ENCODE measurements around the gene PPP2R3C.
"Not testable (repeated sequence)": the region's sequence is repeated elsewhere in the genome, so short reads cannot be mapped to it uniquely, and the experiment has no call there.

Gene PPP2R3C

DNA sequence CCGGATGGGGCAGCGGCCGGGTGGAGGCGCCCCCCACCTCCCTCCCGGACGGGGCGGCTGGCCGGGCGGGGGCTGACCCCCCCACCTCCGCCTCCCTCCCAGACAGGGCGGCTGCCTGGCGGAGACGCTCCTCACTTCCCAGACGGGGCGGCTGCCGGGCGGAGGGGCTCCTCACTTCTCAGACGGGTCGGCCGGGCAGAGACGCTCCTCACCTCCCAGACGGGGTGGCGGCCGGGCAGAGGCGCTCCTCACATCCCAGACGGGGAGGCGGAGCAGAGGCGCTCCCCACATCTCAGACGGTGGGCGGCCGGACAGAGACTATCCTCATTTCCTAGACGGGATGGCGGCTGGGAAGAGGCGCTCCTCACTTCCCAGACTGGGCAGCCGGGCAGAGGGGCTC, 30.7 kb upstream of the PPP2R3C start:
- not testable (repeated sequence) for H3K23ac ChIP-seq (ENCODE audit: low read length); H3K79me1 ChIP-seq (ENCODE audit: low read length); H2BK5ac ChIP-seq (ENCODE audit: low read length); H2BK120ac ChIP-seq (ENCODE audit: low read depth, low read length); H2BK15ac ChIP-seq (replicated peaks; ENCODE audit: low read depth); H3K36me3 ChIP-seq (ENCODE audit: control insufficient read depth, insufficient read depth, low read length); H3K4me2 ChIP-seq (ENCODE audit: low read length); H3K27me3 ChIP-seq (ENCODE audit: insufficient read depth, low read length, poor library complexity); H3K4me1 ChIP-seq (ENCODE audit: control insufficient read depth, low read depth, low read length); H3K27ac ChIP-seq (ENCODE audit: low read depth, low read length); H3K9ac ChIP-seq (ENCODE audit: low read length); H4K8ac ChIP-seq (ENCODE audit: low read depth, low read length); H3K79me2 ChIP-seq (ENCODE audit: control insufficient read depth, insufficient read depth, low read length); H3K56ac ChIP-seq (ENCODE audit: low read length); H3K4me3 ChIP-seq (ENCODE audit: low read length); DNase-seq; H3K18ac ChIP-seq (ENCODE audit: low read length); H3K4ac ChIP-seq (ENCODE audit: low read depth, low read length); H2AK5ac ChIP-seq (ENCODE audit: low read length); H4K5ac ChIP-seq (ENCODE audit: low read length)
- no CpG with 5 or more reads among the region's 35 CpGs for WGBS (ENCODE audit: extremely low coverage, insufficient coverage, low lambda C conversion rate)

DNA sequence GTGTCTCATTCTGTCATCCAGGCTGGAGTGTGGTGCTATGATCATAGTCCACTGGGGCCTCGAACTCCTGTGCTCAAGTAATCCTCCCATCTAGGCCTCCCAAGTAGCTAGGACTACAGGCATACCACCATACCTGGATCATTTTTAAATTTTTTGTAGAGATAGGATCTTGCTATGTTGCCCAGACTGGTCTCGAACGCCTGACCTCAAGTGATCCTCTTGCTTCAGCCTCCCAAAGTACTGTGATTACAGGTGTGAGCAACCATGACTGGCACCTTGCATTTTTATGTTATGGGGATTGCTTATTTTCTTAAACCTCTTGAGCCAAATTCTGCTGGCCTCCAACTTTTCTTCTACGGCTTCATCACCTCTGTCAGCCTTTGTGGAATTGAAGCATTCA, 27.4 kb upstream of the PPP2R3C start:
- DNase-seq = no peak
- no peak overlapping the region for H3K56ac ChIP-seq (ENCODE audit: low read length)
- H3K4ac ChIP-seq (ENCODE audit: low read depth, low read length) = no peak overlapping the region
- H4K8ac ChIP-seq (ENCODE audit: low read depth, low read length) = no peak overlapping the region
- H2BK120ac ChIP-seq (ENCODE audit: low read depth, low read length) = no peak overlapping the region
- H4K5ac ChIP-seq (ENCODE audit: low read length) = no peak overlapping the region
- H3K4me3 ChIP-seq (ENCODE audit: low read length) = no peak overlapping the region
- no peaks in the 10 kb centered on the region for H3K79me2 ChIP-seq (ENCODE audit: control insufficient read depth, insufficient read depth, low read length)
- H3K18ac ChIP-seq (ENCODE audit: low read length) = no peak overlapping the region
- WGBS (ENCODE audit: extremely low coverage, insufficient coverage, low lambda C conversion rate) = no CpG with 5 or more reads among the region's 4 CpGs
- no peak overlapping the region for H3K4me2 ChIP-seq (ENCODE audit: low read length)
- no peak overlapping the region for H3K23ac ChIP-seq (ENCODE audit: low read length)
- H3K27me3 ChIP-seq (ENCODE audit: insufficient read depth, low read length, poor library complexity) = no peaks in the 10 kb centered on the region
- H3K9ac ChIP-seq (ENCODE audit: low read length) = no peak overlapping the region
- no peaks in the 10 kb centered on the region for H3K36me3 ChIP-seq (ENCODE audit: control insufficient read depth, insufficient read depth, low read length)
- H2AK5ac ChIP-seq (ENCODE audit: low read length) = no peak overlapping the region
- no peak overlapping the region for H2BK5ac ChIP-seq (ENCODE audit: low read length)
- H3K79me1 ChIP-seq (ENCODE audit: low read length) = no peaks in the 10 kb centered on the region
- H3K27ac ChIP-seq (ENCODE audit: low read depth, low read length) = no peak overlapping the region
- H3K4me1 ChIP-seq (ENCODE audit: control insufficient read depth, low read depth, low read length) = no peaks in the 10 kb centered on the region
- no peak overlapping the region for H2BK15ac ChIP-seq (replicated peaks; ENCODE audit: low read depth)

DNA sequence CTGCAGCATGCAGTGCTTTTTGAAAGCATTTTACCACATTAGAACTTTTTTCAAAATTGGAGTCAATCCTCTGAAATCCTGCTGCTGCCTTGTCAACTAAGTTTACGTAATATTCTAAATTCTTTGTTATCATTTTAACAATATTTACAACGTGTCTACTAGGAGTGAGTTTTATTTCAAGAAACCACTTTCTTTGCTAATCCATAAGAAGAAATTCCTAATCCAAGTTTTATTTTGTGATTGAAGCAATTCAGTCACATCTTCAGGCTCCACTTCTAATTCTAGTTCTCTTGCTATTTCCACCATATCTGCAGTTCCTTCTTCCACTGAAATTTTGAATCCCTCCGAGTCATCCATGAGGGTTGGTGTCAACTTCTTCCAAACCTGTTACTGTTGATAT, 25.9 kb upstream of the PPP2R3C start:
- no peak overlapping the region for H3K9ac ChIP-seq (ENCODE audit: low read length)

DNA sequence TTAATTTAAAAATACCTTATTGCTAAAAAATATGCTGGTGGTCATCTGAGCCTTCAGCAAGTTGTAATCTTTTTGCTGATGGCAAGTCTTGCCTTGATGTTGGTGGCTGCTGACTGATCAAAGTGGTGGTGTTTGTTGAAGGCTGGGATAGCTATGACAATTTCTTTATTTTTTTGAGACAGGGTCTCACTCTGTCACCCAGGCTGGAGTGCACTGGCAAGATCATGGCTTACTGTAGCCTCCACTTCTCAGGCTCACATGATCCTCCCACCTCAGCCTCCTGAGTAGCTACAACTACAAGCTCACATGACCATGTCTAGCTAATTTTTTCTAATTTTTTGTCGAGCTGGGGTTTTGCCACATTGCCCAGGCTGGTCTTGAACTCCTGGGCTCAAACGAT, 25.4 kb upstream of the PPP2R3C start:
- H3K4ac ChIP-seq (ENCODE audit: low read depth, low read length) = no peak overlapping the region
- no peaks in the 10 kb centered on the region for H3K79me1 ChIP-seq (ENCODE audit: low read length)
- no peak overlapping the region for H2BK15ac ChIP-seq (replicated peaks; ENCODE audit: low read depth)
- no CpG with 5 or more reads among the region's 2 CpGs for WGBS (ENCODE audit: extremely low coverage, insufficient coverage, low lambda C conversion rate)
- DNase-seq = no peak
- no peak overlapping the region for H3K4me3 ChIP-seq (ENCODE audit: low read length)
- no peak overlapping the region for H4K8ac ChIP-seq (ENCODE audit: low read depth, low read length)
- H3K56ac ChIP-seq (ENCODE audit: low read length) = no peak overlapping the region
- H2BK120ac ChIP-seq (ENCODE audit: low read depth, low read length) = no peak overlapping the region
- H3K18ac ChIP-seq (ENCODE audit: low read length) = no peak overlapping the region
- H2BK5ac ChIP-seq (ENCODE audit: low read length) = no peak overlapping the region
- no peaks in the 10 kb centered on the region for H3K27me3 ChIP-seq (ENCODE audit: insufficient read depth, low read length, poor library complexity)
- H3K4me1 ChIP-seq (ENCODE audit: control insufficient read depth, low read depth, low read length) = no peaks in the 10 kb centered on the region
- H2AK5ac ChIP-seq (ENCODE audit: low read length) = no peak overlapping the region
- H3K9ac ChIP-seq (ENCODE audit: low read length) = no peak overlapping the region
- no peak overlapping the region for H4K5ac ChIP-seq (ENCODE audit: low read length)
- no peaks in the 10 kb centered on the region for H3K79me2 ChIP-seq (ENCODE audit: control insufficient read depth, insufficient read depth, low read length)
- no peak overlapping the region for H3K27ac ChIP-seq (ENCODE audit: low read depth, low read length)
- H3K23ac ChIP-seq (ENCODE audit: low read length) = no peak overlapping the region
- H3K36me3 ChIP-seq (ENCODE audit: control insufficient read depth, insufficient read depth, low read length) = no peaks in the 10 kb centered on the region
- H3K4me2 ChIP-seq (ENCODE audit: low read length) = no peak overlapping the region

More for the DNA sequence above, 25.9 kb upstream of the PPP2R3C start:
- H4K5ac ChIP-seq (ENCODE audit: low read length) = no peak overlapping the region
- no peak overlapping the region for H2BK5ac ChIP-seq (ENCODE audit: low read length)
- no peak overlapping the region for H3K4me2 ChIP-seq (ENCODE audit: low read length)
- no peak overlapping the region for H3K27ac ChIP-seq (ENCODE audit: low read depth, low read length)
- H3K18ac ChIP-seq (ENCODE audit: low read length) = no peak overlapping the region
- no peaks in the 10 kb centered on the region for H3K79me1 ChIP-seq (ENCODE audit: low read length)
- no peaks in the 10 kb centered on the region for H3K36me3 ChIP-seq (ENCODE audit: control insufficient read depth, insufficient read depth, low read length)
- no peaks in the 10 kb centered on the region for H3K79me2 ChIP-seq (ENCODE audit: control insufficient read depth, insufficient read depth, low read length)
- H2AK5ac ChIP-seq (ENCODE audit: low read length) = no peak overlapping the region
- no peak overlapping the region for H3K56ac ChIP-seq (ENCODE audit: low read length)
- H3K4ac ChIP-seq (ENCODE audit: low read depth, low read length) = no peak overlapping the region
- no peaks in the 10 kb centered on the region for H3K4me1 ChIP-seq (ENCODE audit: control insufficient read depth, low read depth, low read length)
- no peak overlapping the region for H2BK120ac ChIP-seq (ENCODE audit: low read depth, low read length)
- no CpG with 5 or more reads among the region's 3 CpGs for WGBS (ENCODE audit: extremely low coverage, insufficient coverage, low lambda C conversion rate)
- no peak overlapping the region for H4K8ac ChIP-seq (ENCODE audit: low read depth, low read length)
- H2BK15ac ChIP-seq (replicated peaks; ENCODE audit: low read depth) = no peak overlapping the region
- no peak for DNase-seq
- no peak overlapping the region for H3K4me3 ChIP-seq (ENCODE audit: low read length)
- no peak overlapping the region for H3K23ac ChIP-seq (ENCODE audit: low read length)
- H3K27me3 ChIP-seq (ENCODE audit: insufficient read depth, low read length, poor library complexity) = no peaks in the 10 kb centered on the region

DNA sequence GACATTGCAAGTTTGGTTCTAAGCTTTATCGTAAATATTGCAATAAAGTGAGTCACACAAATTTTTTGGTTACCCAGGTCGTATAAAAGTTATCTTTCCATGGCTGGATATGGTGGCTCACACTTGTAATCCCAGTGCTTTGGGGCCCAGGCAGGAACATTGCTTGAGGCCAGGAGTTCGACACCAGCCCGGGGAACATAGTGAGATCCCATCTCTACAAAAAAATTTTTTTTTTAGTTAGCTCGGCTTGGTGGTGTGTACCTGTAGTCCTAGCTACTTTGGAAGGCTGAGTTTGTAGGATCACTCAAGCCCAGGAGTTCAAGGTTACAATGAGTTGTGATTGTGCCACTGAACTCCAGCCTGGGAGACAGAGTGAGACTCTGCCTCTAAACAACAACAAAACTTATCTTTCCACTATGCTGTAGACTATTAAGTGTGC, 24.9 kb upstream of the PPP2R3C start:
- no peak overlapping the region for H3K18ac ChIP-seq (ENCODE audit: low read length)
- no peak overlapping the region for H3K4me2 ChIP-seq (ENCODE audit: low read length)
- H3K27ac ChIP-seq (ENCODE audit: low read depth, low read length) = no peak overlapping the region
- no peak overlapping the region for H2AK5ac ChIP-seq (ENCODE audit: low read length)
- no peaks in the 10 kb centered on the region for H3K79me2 ChIP-seq (ENCODE audit: control insufficient read depth, insufficient read depth, low read length)
- no peak overlapping the region for H3K4me3 ChIP-seq (ENCODE audit: low read length)
- H3K4me1 ChIP-seq (ENCODE audit: control insufficient read depth, low read depth, low read length) = no peaks in the 10 kb centered on the region
- H3K9ac ChIP-seq (ENCODE audit: low read length) = no peak overlapping the region
- H3K36me3 ChIP-seq (ENCODE audit: control insufficient read depth, insufficient read depth, low read length) = no peaks in the 10 kb centered on the region
- H3K23ac ChIP-seq (ENCODE audit: low read length) = no peak overlapping the region
- no peak overlapping the region for H4K8ac ChIP-seq (ENCODE audit: low read depth, low read length)
- H3K56ac ChIP-seq (ENCODE audit: low read length) = no peak overlapping the region
- H2BK15ac ChIP-seq (replicated peaks; ENCODE audit: low read depth) = no peak overlapping the region
- no peaks in the 10 kb centered on the region for H3K79me1 ChIP-seq (ENCODE audit: low read length)
- no peaks in the 10 kb centered on the region for H3K27me3 ChIP-seq (ENCODE audit: insufficient read depth, low read length, poor library complexity)
- H4K5ac ChIP-seq (ENCODE audit: low read length) = no peak overlapping the region
- no CpG with 5 or more reads among the region's 5 CpGs for WGBS (ENCODE audit: extremely low coverage, insufficient coverage, low lambda C conversion rate)
- H2BK120ac ChIP-seq (ENCODE audit: low read depth, low read length) = no peak overlapping the region
- H2BK5ac ChIP-seq (ENCODE audit: low read length) = no peak overlapping the region
- DNase-seq = no peak
- H3K4ac ChIP-seq (ENCODE audit: low read depth, low read length) = no peak overlapping the region

DNA sequence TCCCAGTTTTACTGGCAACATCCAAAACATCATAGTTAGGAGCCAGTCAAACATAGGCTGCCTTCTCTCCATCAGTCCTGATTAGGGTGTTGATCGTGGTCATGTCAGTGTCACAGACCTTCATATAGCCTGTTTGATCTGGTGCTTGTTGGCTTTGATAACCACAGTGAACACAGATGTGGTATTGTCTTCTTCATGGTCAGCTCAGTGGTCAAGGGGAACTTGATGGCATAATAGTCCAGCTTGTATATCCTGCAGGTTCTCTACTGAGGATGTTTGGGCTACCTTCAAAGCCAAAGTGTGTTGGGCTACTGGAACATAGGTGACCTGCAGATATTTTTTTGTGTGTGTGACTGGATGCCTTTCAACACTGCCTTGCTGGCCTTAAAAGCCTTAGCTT, 22.2 kb upstream of the PPP2R3C start:
- Histone ChIP-seq H4K5ac (ENCODE audit: low read length) (no peak overlapping the region), H3K79me2 (ENCODE audit: control insufficient read depth, insufficient read depth, low read length) (no peaks in the 10 kb centered on the region)
- WGBS (ENCODE audit: extremely low coverage, insufficient coverage, low lambda C conversion rate) = no CpG with 5 or more reads among the region's 1 CpG

More for the DNA sequence above, 22.2 kb upstream of the PPP2R3C start:
- no peaks in the 10 kb centered on the region for H3K79me1 ChIP-seq (ENCODE audit: low read length)
- no peak overlapping the region for H2BK120ac ChIP-seq (ENCODE audit: low read depth, low read length)
- no peak overlapping the region for H3K9ac ChIP-seq (ENCODE audit: low read length)
- no peak overlapping the region for H2AK5ac ChIP-seq (ENCODE audit: low read length)
- H3K18ac ChIP-seq (ENCODE audit: low read length) = no peak overlapping the region
- H2BK5ac ChIP-seq (ENCODE audit: low read length) = no peak overlapping the region
- no peak overlapping the region for H3K4me3 ChIP-seq (ENCODE audit: low read length)
- no peak overlapping the region for H4K8ac ChIP-seq (ENCODE audit: low read depth, low read length)
- H3K23ac ChIP-seq (ENCODE audit: low read length) = no peak overlapping the region
- no peak overlapping the region for H3K56ac ChIP-seq (ENCODE audit: low read length)
- H3K4me1 ChIP-seq (ENCODE audit: control insufficient read depth, low read depth, low read length) = no peaks in the 10 kb centered on the region
- H3K27me3 ChIP-seq (ENCODE audit: insufficient read depth, low read length, poor library complexity) = no peaks in the 10 kb centered on the region
- H3K4me2 ChIP-seq (ENCODE audit: low read length) = no peak overlapping the region
- H3K27ac ChIP-seq (ENCODE audit: low read depth, low read length) = no peak overlapping the region
- no peak overlapping the region for H3K4ac ChIP-seq (ENCODE audit: low read depth, low read length)
- DNase-seq = no peak
- no peak overlapping the region for H2BK15ac ChIP-seq (replicated peaks; ENCODE audit: low read depth)
- H3K36me3 ChIP-seq (ENCODE audit: control insufficient read depth, insufficient read depth, low read length) = no peaks in the 10 kb centered on the region

Measured in mesendoderm (in vitro differentiated cells).